ENCODE results near the gene TEKT3. TPM values are rescaled to one million over a fixed set of nuclear protein-coding genes. Genes with fewer than 3 reads are reported as not detected.

The TEKT3 gene
- total and polyA plus RNA-seq, 2 of the 4 experiments (the other 2 are of a cell fraction), result 0.15 TPM; not detected in 1

DNA sequence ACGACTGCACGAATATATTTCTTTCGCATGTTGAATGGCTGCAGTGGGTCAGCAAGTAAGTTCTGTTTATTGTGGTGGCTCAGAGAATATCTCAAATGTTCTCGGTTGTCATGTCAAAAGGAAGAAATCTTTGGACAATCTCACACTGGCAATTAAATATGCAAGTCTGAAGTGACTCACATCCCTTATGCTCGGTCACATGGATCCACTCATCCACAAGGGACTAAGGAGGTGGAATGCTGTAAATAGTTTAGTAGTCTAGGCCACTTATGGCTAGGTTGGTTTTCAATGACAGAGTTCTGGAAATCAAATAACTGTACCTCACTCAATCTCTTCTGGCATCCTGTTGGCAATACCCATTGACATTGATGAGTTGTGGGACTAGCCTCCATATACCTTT lies 43.2 kb downstream of the TEKT3 start:
- Histone ChIP-seq H3K27ac (ENCODE audit: insufficient read depth, low read length) (no peak overlapping the region), H2AK5ac (ENCODE audit: low read depth, low read length) (peak overlapping the region; percentile 56; the same call in 1 of the 2 replicates), H3K4me1 (ENCODE audit: control insufficient read depth, insufficient read depth, low read length) (peaks cover 1% of the 10 kb centered on the region; the same call in 1 of the 2 replicates), H3K79me1 (ENCODE audit: low read depth in 1 of 2, low read length in 2 of 2) (no peaks in the 10 kb centered on the region), H3K4ac (ENCODE audit: low read depth, low read length) (0 out of 2 replicates have a peak overlapping the region, but pooled peaks have one; percentile 1), H4K8ac (ENCODE audit: low read depth in 2 of 2, low read length in 2 of 2) (0 out of 4 replicates have a peak overlapping the region, but pooled peaks of 1 of the 2 experiments have one; percentile 19), H3K27me3 (ENCODE audit: control insufficient read depth, insufficient read depth, low read length) (peaks cover 2% of the 10 kb centered on the region), H3K4me2 (ENCODE audit: low read depth, low read length) (no peak overlapping the region), H3K23ac (ENCODE audit: low read depth, low read length) (no peak overlapping the region), H2BK5ac (ENCODE audit: low read depth, low read length, poor library complexity, severe bottlenecking) (no peak overlapping the region), H3K9me3 (ENCODE audit: control insufficient read depth, insufficient read depth, low read length) (no peaks in the 10 kb centered on the region), H3K4me3 (ENCODE audit: insufficient read depth, low read depth, low read length) (no peak overlapping the region), H3K14ac (replicated peaks; ENCODE audit: low read depth, low read length) (no peak overlapping the region), H4K20me1 (ENCODE audit: insufficient read depth, low read length) (no peaks in the 10 kb centered on the region), H3K9me1 (ENCODE audit: insufficient read depth, low read length) (no peaks in the 10 kb centered on the region; the same call in 1 of the 2 replicates), H3K9ac (ENCODE audit: low read depth, low read length) (no peak overlapping the region), H2AK9ac (replicated peaks; ENCODE audit: low read depth, low read length, poor library complexity) (no peak overlapping the region), H3K36me3 (ENCODE audit: control insufficient read depth, insufficient read depth, low read length) (no peaks in the 10 kb centered on the region), H2BK120ac (ENCODE audit: low read depth, low read length) (no peak overlapping the region), H2BK20ac (ENCODE audit: low read depth, low read length) (no peak overlapping the region), H3K56ac (ENCODE audit: extremely low read depth, insufficient read depth, low read length) (no peak overlapping the region), H3K18ac (ENCODE audit: low read depth, low read length) (no peak overlapping the region), H2BK15ac (ENCODE audit: low read depth, low read length) (no peak overlapping the region), H4K91ac (ENCODE audit: insufficient read depth, low read depth, low read length) (no peak overlapping the region), H2AFZ (replicated peaks; ENCODE audit: low read length, poor library complexity) (no peak overlapping the region), H4K5ac (ENCODE audit: low read depth, low read length) (no peak overlapping the region)
- peak; percentile 80 for ATAC-seq (ENCODE audit: low read depth)
- dilution Hi-C loops (cut with HindIII; ENCODE audit: low sequenced_read_pairs, unreplicated experiment), result no loop called here
- in situ Hi-C loops (cut with MboI; ENCODE audit: low sequenced_read_pairs), result no loop called here
- intact Hi-C loops (cut with micrococcal nuclease), result no loop called here
- DNase-seq, result peak; percentile 70
- 100% methylated on average over 1 of the region's 5 CpGs; no CpG with 5 or more reads in 1 of the 2 experiments for WGBS, 2 experiments (ENCODE audit: extremely low coverage in 2 of 2, insufficient read length in 1 of 2)
- ChIA-PET POLR2A (ENCODE audit: unreplicated experiment) (no interaction called here), CTCF (interaction anchor here (1.4 kb wide), 1 partner anchor 27 kb away, joined by 3 read pairs; no protein-coding TSS in a partner anchor)
- TF ChIP-seq, protein P1, sequence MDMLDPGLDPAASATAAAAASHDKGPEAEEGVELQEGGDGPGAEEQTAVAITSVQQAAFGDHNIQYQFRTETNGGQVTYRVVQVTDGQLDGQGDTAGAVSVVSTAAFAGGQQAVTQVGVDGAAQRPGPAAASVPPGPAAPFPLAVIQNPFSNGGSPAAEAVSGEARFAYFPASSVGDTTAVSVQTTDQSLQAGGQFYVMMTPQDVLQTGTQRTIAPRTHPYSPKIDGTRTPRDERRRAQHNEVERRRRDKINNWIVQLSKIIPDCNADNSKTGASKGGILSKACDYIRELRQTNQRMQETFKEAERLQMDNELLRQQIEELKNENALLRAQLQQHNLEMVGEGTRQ (IDR thresholded peaks at IDR 0.05; ENCODE audit: low read depth, low read length), result peak; percentile 32; the same call in 1 of the 2 replicates
- no peak for TF ChIP-seq RAD21 (IDR thresholded peaks at IDR 0.05; ENCODE audit: low read length)
- no TSS peak for BruUV-seq (replicated peaks)
